Stromal cell of bone marrow (primary cell): ENCODE measurements around the gene ARRB1.

Experiments
- DNase-seq: peaks from one replicate; pipeline ENCODE4 v3.0.0-alpha.2; 2012; ENCODE audit warnings: low read depth

Gene ARRB1

DNA sequence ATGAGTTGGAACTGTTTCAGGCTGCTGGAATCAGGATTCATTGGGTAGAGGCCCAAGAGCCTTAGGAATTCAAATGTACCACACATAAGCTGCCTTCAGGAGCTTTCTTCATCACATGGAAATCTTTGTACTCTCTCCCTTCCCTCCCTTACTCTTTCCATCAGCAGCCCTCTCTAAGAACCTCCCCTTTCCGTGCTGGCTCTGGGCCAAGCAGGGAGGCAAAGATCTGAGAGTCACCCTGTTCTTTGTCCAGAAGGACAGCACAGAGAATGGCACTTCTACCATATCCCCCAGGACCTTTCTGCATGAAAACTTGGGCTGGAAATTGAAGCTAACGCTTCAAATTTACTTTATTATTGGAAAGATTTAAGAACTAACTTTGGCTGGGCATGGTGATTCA is 131.6 kb downstream of the ARRB1 start:
- no peak for DNase-seq

DNA sequence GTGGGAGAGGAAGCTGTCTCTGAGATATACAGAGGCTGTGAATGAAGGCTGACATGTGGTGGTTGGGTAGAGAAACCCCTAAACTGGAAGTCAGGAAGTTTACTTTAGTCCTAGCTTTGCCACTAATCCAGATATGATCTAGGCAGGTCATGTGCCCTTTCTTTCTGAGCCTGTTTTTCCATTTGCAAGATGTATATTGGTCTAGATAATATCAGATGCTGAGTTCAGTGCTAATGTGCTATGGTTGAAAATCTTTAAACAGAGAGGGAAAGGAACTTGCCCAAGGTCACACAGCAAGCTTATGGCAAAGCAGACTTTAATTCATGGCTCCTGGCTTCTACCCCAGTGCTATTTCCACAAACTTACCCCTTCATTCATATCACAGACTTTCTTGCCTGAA is 136.6 kb downstream of the ARRB1 start:
- no peak for DNase-seq

DNA sequence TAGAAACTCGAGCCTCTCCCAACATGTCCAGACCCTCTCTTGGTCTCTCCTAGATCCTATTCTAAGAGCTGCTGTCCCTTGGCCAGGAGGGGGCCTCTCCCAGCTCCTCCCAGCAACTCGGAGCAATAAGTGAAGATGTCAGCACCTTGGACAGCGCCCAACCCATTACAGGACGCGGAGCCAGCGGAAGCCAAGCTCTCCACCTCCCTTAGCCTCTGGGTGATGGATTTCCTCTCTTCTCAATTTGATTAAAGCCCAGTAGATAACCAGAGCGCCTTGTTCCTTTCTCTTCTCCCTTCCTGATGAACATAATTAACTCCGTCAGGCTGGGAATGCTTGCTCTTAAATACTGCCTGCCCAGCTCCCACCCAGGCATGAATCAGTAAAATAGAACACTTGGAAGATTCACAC is 137.0 kb downstream of the ARRB1 start:
- DNase-seq = peak; percentile 57
